Raji (cell line): ENCODE data around the gene SCARB2.

Source experiments
- POLR2A ChIP-seq: IDR thresholded peaks from 2 replicates; pipeline ENCODE4 v1.6.1; 2011; ENCODE audit warnings: low read depth, low read length, control low read depth; ENCODE audit not compliant: insufficient read depth

SCARB2 gene

DNA sequence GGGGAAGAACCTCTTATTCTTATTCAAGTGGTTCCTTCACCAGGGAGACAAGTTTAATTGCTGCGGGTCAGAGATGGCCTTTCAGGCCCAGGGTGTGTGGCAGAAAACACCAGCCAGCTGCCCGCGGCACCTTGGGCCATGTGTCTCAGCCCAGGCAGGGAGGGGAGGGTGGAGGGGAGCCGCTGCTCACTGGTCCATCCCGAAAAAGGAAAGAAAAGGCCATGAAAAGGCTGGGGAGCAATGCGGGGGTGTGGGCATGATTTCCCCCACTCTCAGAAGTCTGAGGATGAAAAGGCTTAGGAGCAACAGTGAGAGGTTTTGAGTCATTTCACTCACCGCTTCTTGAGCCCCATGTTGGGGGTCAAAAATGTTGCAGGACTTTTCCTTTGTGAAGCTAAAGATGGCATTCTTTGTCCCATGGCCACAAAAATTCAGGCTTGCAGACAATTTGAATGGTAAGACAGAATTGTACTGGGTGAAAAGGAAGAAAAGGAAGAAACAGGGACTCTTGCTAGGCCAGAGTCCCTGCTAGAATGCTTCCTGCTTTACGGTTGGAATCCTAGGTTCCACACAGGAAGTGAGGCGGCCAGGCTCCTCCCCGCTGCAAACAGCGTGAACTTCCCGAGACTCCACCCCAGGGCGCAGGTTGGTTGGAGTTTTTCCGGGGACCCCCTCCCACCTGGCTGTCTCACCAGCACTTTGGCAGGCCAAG lies 20.5 kb upstream of the SCARB2 start:
- no peak for TF ChIP-seq POLR2A

DNA sequence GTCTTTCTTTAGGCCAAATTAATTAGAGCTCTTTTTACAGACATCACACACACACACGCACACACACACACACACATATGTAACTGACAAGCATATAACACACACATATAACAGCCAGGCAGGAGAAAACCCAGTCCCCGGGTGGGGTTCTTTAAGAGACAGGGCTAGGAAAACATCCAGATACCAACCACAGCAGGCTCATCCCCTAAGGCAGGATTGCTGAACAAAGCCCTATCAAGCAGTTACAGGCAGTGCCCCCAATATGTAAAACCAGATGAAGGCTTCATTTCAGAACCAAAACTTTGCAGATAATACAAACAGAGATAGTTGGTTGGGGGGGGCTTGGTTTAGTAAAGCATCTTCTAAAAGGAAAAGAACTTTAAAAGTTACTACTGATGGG lies 19.9 kb upstream of the SCARB2 start:
- no peak for TF ChIP-seq POLR2A

DNA sequence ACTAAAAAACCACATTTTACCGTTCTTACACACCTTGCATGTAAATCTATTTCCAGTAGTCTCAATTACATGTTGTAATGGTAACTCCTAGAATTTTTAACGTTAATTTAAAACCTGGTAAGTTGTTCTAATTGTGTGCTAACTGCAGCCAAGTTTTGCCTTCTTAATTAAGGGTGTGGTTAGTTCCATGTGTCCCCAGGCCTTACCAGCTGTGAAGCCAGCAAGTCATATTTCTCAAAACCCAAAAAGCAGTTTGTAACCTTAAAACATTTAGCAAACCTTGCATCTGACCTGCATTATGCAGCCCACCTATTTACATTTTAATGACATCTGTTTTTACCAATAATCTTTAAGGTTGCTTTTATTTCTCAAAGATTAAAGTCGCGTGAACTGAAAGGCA lies 19.5 kb upstream of the SCARB2 start:
- no peak for TF ChIP-seq POLR2A

DNA sequence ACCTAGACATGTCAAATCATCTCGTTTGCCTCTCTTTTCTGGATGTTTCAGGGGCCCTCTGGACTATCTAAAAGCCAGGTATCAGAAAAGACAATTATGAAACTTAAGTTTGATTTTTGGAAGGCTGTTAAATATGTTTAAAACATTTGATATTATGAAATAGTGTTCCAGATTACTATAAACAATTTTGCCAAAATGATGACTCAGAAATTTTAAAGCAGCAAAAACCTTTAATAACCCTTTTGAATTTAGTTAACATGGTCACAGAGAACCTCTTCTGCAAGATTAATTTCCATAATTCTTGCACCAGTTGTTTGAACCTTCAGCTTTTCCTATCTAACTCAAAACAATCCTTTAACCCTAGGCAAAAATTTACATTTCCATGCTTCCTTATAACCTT lies 19.1 kb upstream of the SCARB2 start:
- no peak for TF ChIP-seq POLR2A

- no peak for TF ChIP-seq POLR2A
These were observed 12.8 kb upstream of the SCARB2 start for GRCh38 chr4:76226418-76226817.

GRCh38 chr4:76224171-76224570 lies 10.5 kb upstream of the SCARB2 start:
- no peak for TF ChIP-seq POLR2A

DNA sequence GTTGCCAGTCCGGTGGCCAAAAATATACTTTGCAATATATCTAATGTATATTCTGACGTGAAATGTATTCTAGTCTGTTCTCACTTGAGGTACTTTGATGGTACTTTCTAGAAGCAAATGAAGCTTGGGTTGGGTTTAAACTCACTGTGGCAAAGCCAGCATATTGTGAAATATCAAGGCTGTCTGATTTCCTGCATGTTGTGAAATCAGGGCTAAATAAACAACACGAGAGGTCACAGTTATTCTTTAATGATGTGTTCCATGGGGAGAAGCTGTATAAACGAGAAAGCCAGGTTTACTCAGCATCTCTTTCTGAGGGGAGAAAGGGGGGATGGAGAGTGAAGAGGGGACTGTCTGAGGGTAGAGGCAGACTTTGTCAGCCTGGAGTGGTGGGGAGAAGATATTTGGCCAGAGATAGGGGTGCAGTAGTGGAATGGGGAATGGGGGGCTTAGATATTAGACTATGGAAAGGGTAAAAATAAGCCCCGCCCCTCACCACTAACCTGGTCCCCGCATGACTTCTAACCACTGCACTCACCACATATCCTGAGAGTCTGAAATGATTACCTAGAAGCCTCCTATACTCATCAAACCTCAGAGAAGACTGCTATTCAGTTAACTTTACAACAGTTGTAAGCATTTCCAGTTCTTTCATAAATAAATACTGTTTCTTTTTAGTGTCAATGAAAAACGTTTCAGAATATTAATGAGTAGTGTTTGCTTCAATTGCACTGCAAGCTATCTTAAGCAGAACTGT lies 5.9 kb upstream of the SCARB2 start:
- TF ChIP-seq POLR2A, result no peak

DNA sequence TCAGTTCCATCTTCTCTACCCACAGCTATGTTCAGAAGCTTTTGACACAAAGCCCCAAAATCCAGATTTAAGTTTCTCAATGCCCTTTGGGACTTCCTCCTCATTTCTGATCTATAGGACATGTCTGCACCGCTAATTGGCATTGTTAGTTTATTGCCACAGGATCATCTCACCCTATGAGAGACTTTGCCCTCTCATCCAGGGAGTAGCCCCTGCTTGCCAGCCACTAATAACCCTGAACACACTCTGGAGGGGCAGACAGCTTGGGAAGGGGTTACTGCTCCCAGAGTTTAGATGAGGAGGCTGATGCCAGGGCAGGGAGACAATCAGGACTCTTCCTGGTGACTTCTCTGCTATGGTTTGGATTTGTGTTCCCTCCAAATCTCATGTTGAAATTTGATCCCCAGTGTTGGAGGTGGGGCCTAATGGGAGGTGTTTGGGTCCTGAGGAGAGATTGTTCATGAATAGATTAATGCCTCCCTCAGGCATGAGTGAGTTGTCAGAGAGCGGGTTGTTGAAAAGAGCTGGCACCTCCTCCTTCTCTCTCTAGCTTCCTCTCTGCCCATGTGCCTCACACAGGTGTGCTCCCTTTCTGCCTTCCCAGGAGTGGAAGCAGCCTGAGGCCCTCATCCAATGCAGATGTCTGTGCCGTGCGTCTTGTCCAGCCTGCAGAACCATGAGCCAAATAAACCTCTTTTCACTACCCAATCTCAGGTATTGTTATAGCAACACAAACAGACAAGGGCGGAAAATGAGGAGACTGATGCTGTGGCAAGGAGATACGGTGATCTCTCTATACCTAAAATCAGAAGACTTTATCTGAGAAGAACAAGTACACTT lies 3.6 kb upstream of the SCARB2 start:
- no peak for TF ChIP-seq POLR2A

DNA sequence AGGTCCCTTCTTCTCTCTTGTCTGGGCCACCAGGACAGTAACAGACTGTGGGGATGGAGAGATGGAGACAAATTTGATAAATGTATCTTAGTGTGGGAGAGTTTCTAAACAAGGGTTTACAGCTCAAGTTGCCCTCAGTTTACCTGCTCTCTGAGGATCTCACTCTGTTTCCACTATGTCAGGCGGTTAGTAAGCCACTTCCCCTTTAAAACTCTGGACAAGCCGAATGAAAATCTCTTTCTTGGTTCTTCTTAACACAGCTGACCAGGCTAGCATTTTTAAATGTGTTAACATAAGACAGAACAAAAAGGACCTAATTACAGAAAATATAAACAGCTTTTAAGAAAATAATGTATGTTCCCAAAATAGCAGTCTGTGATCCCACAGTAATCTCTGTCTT lies 2.9 kb upstream of the SCARB2 start:
- no peak for TF ChIP-seq POLR2A

GRCh38 chr4:76215077-76215476 lies 1.5 kb upstream of the SCARB2 start:
- TF ChIP-seq POLR2A, result no peak

DNA sequence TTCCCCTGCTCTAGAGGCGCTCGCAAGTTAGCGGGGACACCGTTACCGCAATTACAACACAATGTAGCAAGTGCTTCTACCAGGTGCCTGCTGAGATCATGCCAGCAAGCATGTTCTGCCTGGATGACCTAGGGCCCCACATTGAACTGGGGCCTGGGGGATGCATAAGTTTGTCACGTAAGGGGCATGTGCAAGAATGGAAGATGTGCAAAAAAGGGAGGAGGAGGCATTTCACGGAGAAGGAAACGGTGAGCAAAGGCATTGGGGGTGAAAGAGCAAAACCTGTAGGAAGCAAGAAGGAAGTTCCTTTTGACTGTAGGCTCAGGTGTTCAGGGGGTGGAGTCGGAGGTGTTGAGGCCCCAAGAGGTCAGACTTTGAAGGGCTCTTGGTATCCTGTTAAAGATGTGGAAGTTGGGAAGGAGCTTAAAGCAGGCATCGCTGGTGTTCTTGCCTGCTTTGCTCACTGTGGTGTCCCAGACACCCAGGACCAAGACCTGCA lies 602 bp upstream of the SCARB2 start:
- TF ChIP-seq POLR2A, result no peak; the same call in 1 of the 2 replicates

- TF ChIP-seq POLR2A, result no peak
These were observed 691 bp downstream of the SCARB2 start for GRCh38 chr4:76212851-76213414.

DNA sequence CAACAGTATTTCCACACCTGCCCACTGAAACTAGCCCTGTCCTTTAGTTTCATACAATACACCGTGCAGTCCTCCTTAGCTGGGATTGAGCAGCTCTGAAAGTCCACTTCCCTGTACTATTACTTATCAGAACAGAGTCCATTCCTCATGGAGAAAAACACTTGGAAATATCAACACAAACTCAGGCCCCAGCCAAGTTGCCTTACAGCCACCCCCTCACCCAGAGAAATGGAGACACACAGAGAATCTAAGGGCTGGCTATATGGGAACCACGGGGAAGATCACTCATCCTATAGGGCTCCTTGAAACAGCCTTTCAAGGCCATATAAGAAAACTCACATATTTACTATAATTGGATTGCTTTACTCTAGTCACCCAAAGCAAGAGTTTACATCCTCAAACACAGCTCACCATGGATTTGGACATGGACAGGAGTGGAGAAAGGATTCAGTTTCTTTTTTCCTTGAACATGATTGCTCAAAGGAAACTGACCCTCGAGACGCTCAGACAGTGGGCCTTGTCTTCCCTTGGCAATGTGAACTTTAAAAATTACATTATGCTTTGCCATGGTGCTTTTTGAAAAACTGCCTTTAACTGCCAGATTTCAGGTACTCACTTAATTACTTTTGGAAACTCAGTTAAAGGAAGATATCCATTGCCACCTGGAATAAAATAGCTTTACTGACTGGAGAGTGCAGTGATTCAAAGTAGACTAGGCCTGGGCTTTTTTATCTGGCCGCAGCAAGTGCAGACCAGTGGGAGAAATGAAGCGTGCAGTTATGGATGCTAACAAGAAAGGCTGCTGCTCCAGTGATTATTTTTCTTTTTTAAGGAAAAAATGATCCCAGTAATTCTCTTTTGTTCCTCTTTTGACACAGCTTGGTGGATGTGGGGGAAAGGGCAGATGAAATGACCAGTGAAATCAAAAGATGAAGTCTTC lies 1.6 kb downstream of the SCARB2 start:
- no peak for TF ChIP-seq POLR2A

- no peak for TF ChIP-seq POLR2A
These were observed 3.2 kb downstream of the SCARB2 start for GRCh38 chr4:76210452-76210851.
